Stimulated activated CD4-positive, alpha-beta T cell treated with anti-CD3 and anti-CD28 coated beads, Interleukin-15, amount 100 ng/mL, for 48 hours (primary cell): Measurements from ENCODE around the gene TRRAP.

Experiments
- DNase-seq, 2 donors: peaks; one replicate each; pipeline ENCODE4 v3.0.0-alpha.2; 2020; ENCODE audit warnings: low read depth in 2 of 2

TRRAP gene

DNA sequence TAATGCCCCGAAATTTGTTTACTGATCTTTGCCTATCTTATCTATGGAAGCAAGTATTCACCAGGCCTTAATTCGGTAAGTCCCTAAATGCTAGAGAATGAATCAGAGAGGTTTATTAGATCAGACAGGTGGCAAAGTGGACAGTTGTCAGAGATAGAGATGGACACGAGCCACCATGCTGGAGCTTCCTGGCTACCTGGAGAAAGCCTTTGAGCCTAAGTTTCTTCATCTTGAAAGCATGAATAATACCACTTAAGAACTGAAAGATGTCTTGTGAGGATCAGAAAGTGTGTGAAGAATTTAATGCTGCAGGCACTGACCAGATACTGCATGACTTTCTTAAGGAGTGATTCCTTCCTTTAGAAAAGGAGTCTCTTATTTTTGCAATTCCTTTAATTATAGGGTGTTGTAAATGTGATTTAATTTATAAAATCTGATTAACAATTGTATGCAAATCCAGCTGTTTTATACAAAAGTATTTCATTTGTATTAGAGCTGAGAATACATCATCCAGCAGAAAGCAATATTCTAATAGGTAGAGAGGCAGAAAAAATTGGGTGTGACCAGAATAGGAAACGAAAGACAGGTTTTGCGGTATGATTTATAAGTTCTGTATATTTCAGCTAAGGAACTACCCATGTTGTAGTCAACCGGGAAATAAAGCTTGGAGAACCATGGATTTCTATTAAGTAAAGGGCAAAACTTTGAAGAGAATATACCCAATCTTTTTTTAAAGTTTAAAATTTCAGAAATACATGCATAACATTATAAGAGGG is 182.9 kb downstream of the TRRAP start:
- no peak for DNase-seq
